NCI-H1105 treated with DMSO at 0.1 percent for 48 hours (cell line): ENCODE results near the gene CCR7.

Experiments used
- DNase-seq: peaks from one replicate; lab custom pipeline; 2025; lab: John Stamatoyannopoulos, UW

CCR7 gene

GRCh38 chr17:40515491-40516041 is 49.7 kb downstream of the CCR7 start:
- no peak for DNase-seq

- no peak for DNase-seq
These were observed 50.3 kb downstream of the CCR7 start for GRCh38 chr17:40515011-40515410.

GRCh38 chr17:40514013-40514875 is 51.0 kb downstream of the CCR7 start:
- no peak for DNase-seq

- DNase-seq, result no peak
These were observed 53.5 kb downstream of the CCR7 start for GRCh38 chr17:40511667-40512220.

GRCh38 chr17:40511136-40511535 is 54.1 kb downstream of the CCR7 start:
- DNase-seq, result no peak

GRCh38 chr17:40510328-40510648 is 55.0 kb downstream of the CCR7 start:
- DNase-seq, result no peak

GRCh38 chr17:40509626-40510327 is 55.5 kb downstream of the CCR7 start:
- DNase-seq, result no peak

- DNase-seq, result no peak
These were observed 58.5 kb downstream of the CCR7 start for GRCh38 chr17:40506786-40507185.
